ENCODE data around the gene CCDC150. TPM values are rescaled to one million over a fixed set of nuclear protein-coding genes. Genes with fewer than 3 reads are reported as not detected.

The CCDC150 gene
- total and polyA plus RNA-seq, 7 donors, result 0.13 to 1.4 (median 0.46) TPM; not detected in 1

- intact Hi-C loops (cut with DNase I), result no loop called here
- 37 to 56% (median 42%) methylated on average over 3 of the region's 3 CpGs for WGBS, 3 donors
- no peak for TF ChIP-seq CTCF (IDR thresholded peaks at IDR 0.05)
- Histone ChIP-seq H3K4me3 (no peak overlapping the region), H3K9me3 (no peaks in the 10 kb centered on the region), H3K27ac (no peak overlapping the region), H3K36me3 (ENCODE audit: insufficient read depth in 1 of 2, low read depth in 1 of 2) (no peaks in the 10 kb centered on the region), H3K4me1 (no peaks in the 10 kb centered on the region), H3K27me3 (ENCODE audit: insufficient read depth in 3 of 3, low read length in 2 of 3) (no peaks in the 10 kb centered on the region)
- ATAC-seq (peak in 2 of 4 donors; percentile 53 to 61), DNase-seq (no peak)
Measured at GRCh38 chr2:196660244-196660643, 20.7 kb downstream of the CCDC150 start.

- H3K36me3 ChIP-seq (ENCODE audit: insufficient read depth in 1 of 2, low read depth in 1 of 2), result no peaks in the 10 kb centered on the region
- no peak for TF ChIP-seq CTCF (IDR thresholded peaks at IDR 0.05)
- ATAC-seq (no peak), DNase-seq (no peak)
- no peak overlapping the region for H3K4me3 ChIP-seq
- no peak overlapping the region for H3K27ac ChIP-seq
- no peaks in the 10 kb centered on the region for H3K27me3 ChIP-seq (ENCODE audit: insufficient read depth in 3 of 3, low read length in 2 of 3)
- no peaks in the 10 kb centered on the region for H3K4me1 ChIP-seq
- H3K9me3 ChIP-seq, result no peaks in the 10 kb centered on the region
- intact Hi-C loops (cut with DNase I), result no loop called here
Measured at GRCh38 chr2:196670342-196670741, 30.8 kb downstream of the CCDC150 start.

- WGBS, 3 donors, result 94 to 98% (median 98%) methylated on average over 3 of the region's 3 CpGs
- H3K4me3 ChIP-seq, result no peak overlapping the region
- TF ChIP-seq CTCF (IDR thresholded peaks at IDR 0.05), result no peak
- intact Hi-C loops (cut with DNase I), result no loop called here
- H3K9me3 ChIP-seq, result no peaks in the 10 kb centered on the region
- no peaks in the 10 kb centered on the region for H3K36me3 ChIP-seq (ENCODE audit: insufficient read depth in 1 of 2, low read depth in 1 of 2)
- H3K27me3 ChIP-seq (ENCODE audit: insufficient read depth in 3 of 3, low read length in 2 of 3), result no peaks in the 10 kb centered on the region
- H3K27ac ChIP-seq, result no peak overlapping the region
- H3K4me1 ChIP-seq, result no peaks in the 10 kb centered on the region
- ATAC-seq (no peak), DNase-seq (no peak)
Measured at GRCh38 chr2:196675963-196676362, 36.4 kb downstream of the CCDC150 start.

GRCh38 chr2:196677404-196677803, 37.9 kb downstream of the CCDC150 start:
- no peak overlapping the region for H3K4me3 ChIP-seq
- no peaks in the 10 kb centered on the region for H3K27me3 ChIP-seq (ENCODE audit: insufficient read depth in 3 of 3, low read length in 2 of 3)
- 89 to 94% (median 90%) methylated on average over 5 of the region's 5 CpGs for WGBS, 3 donors
- no peaks in the 10 kb centered on the region for H3K36me3 ChIP-seq (ENCODE audit: insufficient read depth in 1 of 2, low read depth in 1 of 2)
- H3K4me1 ChIP-seq, result no peaks in the 10 kb centered on the region
- intact Hi-C loops (cut with DNase I), result no loop called here
- no peak overlapping the region for H3K27ac ChIP-seq
- DNase-seq, result no peak
- H3K9me3 ChIP-seq, result no peaks in the 10 kb centered on the region
- no peak for TF ChIP-seq CTCF (IDR thresholded peaks at IDR 0.05)
- no peak for ATAC-seq

GRCh38 chr2:196679368-196679767, 39.9 kb downstream of the CCDC150 start:
- no peaks in the 10 kb centered on the region for H3K27me3 ChIP-seq (ENCODE audit: insufficient read depth in 3 of 3, low read length in 2 of 3)
- H3K27ac ChIP-seq, result no peak overlapping the region
- DNase-seq, result no peak
- H3K36me3 ChIP-seq (ENCODE audit: insufficient read depth in 1 of 2, low read depth in 1 of 2), result no peaks in the 10 kb centered on the region
- H3K4me3 ChIP-seq, result no peak overlapping the region
- no peaks in the 10 kb centered on the region for H3K4me1 ChIP-seq
- peaks cover 5% of the 10 kb centered on the region for H3K9me3 ChIP-seq
- no peak for TF ChIP-seq CTCF (IDR thresholded peaks at IDR 0.05)
- ATAC-seq, result no peak
- intact Hi-C loops (cut with DNase I), result no loop called here
